K562 (cell line): ENCODE measurements around the gene CHST14. TPM values are rescaled to one million over a fixed set of nuclear protein-coding genes. Genes with fewer than 3 reads are reported as not detected.

Experiments used
- ARID3B ChIP-seq: fragments of 250-450 bp; sonication (Bioruptor Pico); IDR thresholded peaks from 2 replicates; pipeline ENCODE4 v1.4.0; 2020; ENCODE audit warnings: borderline replicate concordance
- CHD7 ChIP-seq: fragments of 200-600 bp; sonication (generic); IDR thresholded peaks from one replicate; pipeline ENCODE4 v1.6.1; 2012; ENCODE audit warnings: mild to moderate bottlenecking, low read depth, low read length, inconsistent platforms
- DDX20 ChIP-seq: fragments of 450-650 bp; IDR thresholded peaks from 2 replicates; pipeline ENCODE4 v1.6.1; 2016; ENCODE audit warnings: missing genetic modification characterization, low read depth, mild to moderate bottlenecking, missing compliant biosample characterization, moderate library complexity
- FOS ChIP-seq: IDR thresholded peaks from 3 replicates; pipeline ENCODE4 v1.6.1; 2011; ENCODE audit not compliant: insufficient read length; ENCODE audit errors: extremely low read depth
- FOXK2 ChIP-seq, 2 experiments: fragments of 450-650 bp; IDR thresholded peaks in 1 of 2; conservative IDR thresholded peaks in 1 of 2; 2 replicates each; pipeline ENCODE4 v1.6.1; 2016; ENCODE audit warnings: low read depth in 2 of 2, mild to moderate bottlenecking in 1 of 2
- GTF2B ChIP-seq: IDR thresholded peaks from 2 replicates; pipeline ENCODE4 v1.6.1; 2011; ENCODE audit not compliant: insufficient read length; ENCODE audit errors: extremely low read depth
- PCBP2 ChIP-seq: fragments of 200-400 bp; formaldehyde crosslinking; IDR thresholded peaks from 2 replicates; pipeline ENCODE4 v1.6.1; 2018; ENCODE audit warnings: low read length, low read depth, mild to moderate bottlenecking, moderate library complexity; ENCODE audit not compliant: poor library complexity, severe bottlenecking
- RBM22 ChIP-seq: fragments of 200-400 bp; formaldehyde crosslinking; IDR thresholded peaks from 2 replicates; pipeline ENCODE4 v1.6.1; 2018; ENCODE audit warnings: low read length, low read depth; ENCODE audit not compliant: poor library complexity, severe bottlenecking
- SMARCC2 ChIP-seq: fragments of 450-650 bp; IDR thresholded peaks from 2 replicates; pipeline ENCODE4 v1.6.1; 2017; ENCODE audit warnings: antibody characterized with exemption, moderate library complexity, mild to moderate bottlenecking, low read depth
- TCF7 ChIP-seq: sonication (generic); IDR thresholded peaks from 2 replicates; pipeline ENCODE4 v1.6.1; 2016; ENCODE audit warnings: antibody characterized with exemption, borderline replicate concordance
- USF2 ChIP-seq: sonication (generic); formaldehyde crosslinking; IDR thresholded peaks from 2 replicates; pipeline ENCODE4 v1.5.0; 2020; ENCODE audit warnings: missing genetic modification reagents
- ZNF175 ChIP-seq: fragments of 200-800 bp; sonication (Bioruptor generic); IDR thresholded peaks from 2 replicates; pipeline ENCODE4 v1.6.1; 2016; ENCODE audit warnings: low read depth, mild to moderate bottlenecking, missing genetic modification characterization, missing compliant biosample characterization
- ZNF764 ChIP-seq: fragments of 250-450 bp; sonication (Bioruptor Pico); IDR thresholded peaks from 2 replicates; pipeline ENCODE4 v1.4.0; 2020; ENCODE audit warnings: low read depth, mild to moderate bottlenecking, moderate library complexity
- polyA plus RNA-seq, 8 experiments: library from polyadenylated mRNA; depleted of rRNA in 4 of 8; stranded (reverse) in 5 of 8; unstranded in 3 of 8; fragments of >200 nt; fragmentation: Nextera tagmentation in 2 of 8; fragmentation: Illumina TruSeq in 1 of 8; extraction: Ambion mirVana in 2 of 8; extraction: Trizol in 1 of 8; gene quantifications; 2 replicates each; pipeline versions ENCODE4 v1.2.1 to v1.2.3, GENCODE V29; 2011 to 2014; ENCODE audit warnings: inconsistent platforms in 1 of 8, missing spikeins in 1 of 8
- total RNA-seq, 7 experiments: library from RNA; depleted of rRNA in 6 of 7; stranded (reverse); fragments of >200 nt in 6 of 7; fragmentation: Illumina TruSeq in 2 of 7; extraction: Trizol in 2 of 7; gene quantifications; 2 replicates each; pipeline versions ENCODE4 v1.2.1 to v1.2.3, GENCODE V29; 2011 to 2021; ENCODE audit warnings: low replicate concordance in 1 of 7

The CHST14 gene
- total and polyA plus RNA-seq, 9 of the 15 experiments (the other 6 are each of a cell fraction or from before 2014, with no cell fraction given) = 1.6 to 12.1 (median 4.5) TPM

GRCh38 chr15:40427188-40427587 is 43.6 kb upstream of the CHST14 start (continued):
- TF ChIP-seq ZNF764 (CRISPR knock-in tag) (no peak), USF2 (CRISPR knock-in tag) (no peak), ZNF175 (CRISPR knock-in tag) (no peak), GTF2B (no peak), CHD7 (no peak), RBM22 (no peak), SMARCC2 (no peak), ARID3B (CRISPR knock-in tag) (no peak), DDX20 (tag) (no peak), FOXK2 (conservative IDR thresholded peaks at IDR 0.05 in 1 of 2, IDR thresholded peaks at IDR 0.05 in 1 of 2; ENCODE audit: low read depth in 2 of 2) (peak; percentile 17 to 25; a peak in 2 of 4 replicates), PCBP2 (no peak), FOS (no peak), TCF7 (no peak)
